H1 (cell line): ENCODE measurements around the gene INPP4A. TPM values are rescaled to one million over a fixed set of nuclear protein-coding genes. Genes with fewer than 3 reads are reported as not detected.

Source experiments
- CTCF ChIA-PET: fragments of 300-600 bp; sonication (Branson Sonifier 250); formaldehyde crosslinking; loops from one replicate; lab custom pipeline; 2021; ENCODE audit not compliant: partially characterized antibody; lab: Charles Lee
- POLR2A ChIA-PET: fragments of 300-600 bp; sonication (Branson Sonifier 250); formaldehyde crosslinking; loops from one replicate; lab custom pipeline; 2021; ENCODE audit warnings: inconsistent platforms; ENCODE audit not compliant: partially characterized antibody; lab: Charles Lee
- DNase-seq, 2 experiments: peaks; one replicate each; pipeline versions ENCODE4 v3.0.0 to v3.0.0-alpha.2; 2010 to 2022; ENCODE audit warnings: low spot score in 2 of 2, low read depth in 1 of 2, mixed read lengths in 1 of 2
- FAIRE-seq: peaks from 2 replicates; lab custom pipeline; 2011; peaks lifted over from hg19 to GRCh38; lab: Jason Lieb, UNC
- H2AFZ ChIP-seq: 2 replicates; pipeline ENCODE4 v1.8.1; 2012; ENCODE audit warnings: low read length, inconsistent platforms
- H2AK5ac ChIP-seq: 2 replicates; pipeline ENCODE4 v1.6.1; 2013; ENCODE audit warnings: low read depth, low read length
- H2BK120ac ChIP-seq: replicated peaks from 2 replicates; pipeline ENCODE3; 2013; ENCODE audit warnings: low read depth, low read length, inconsistent platforms
- H2BK12ac ChIP-seq: 2 replicates; pipeline ENCODE4 v1.6.1; 2013; ENCODE audit warnings: low read depth, low read length
- H2BK15ac ChIP-seq: 2 replicates; pipeline ENCODE4 v1.6.1; 2013; ENCODE audit warnings: low read length
- H2BK20ac ChIP-seq: 2 replicates; pipeline ENCODE4 v1.6.1; 2013; ENCODE audit warnings: low read length
- H2BK5ac ChIP-seq: 2 replicates; pipeline ENCODE4 v1.6.1; 2013; ENCODE audit warnings: low read depth, low read length
- H3K14ac ChIP-seq: 2 replicates; pipeline ENCODE4 v1.6.1; 2013; ENCODE audit warnings: inconsistent platforms; ENCODE audit not compliant: insufficient read length
- H3K18ac ChIP-seq: 2 replicates; pipeline ENCODE4 v1.6.1; 2013; ENCODE audit warnings: low read length; ENCODE audit errors: extremely low read depth
- H3K23ac ChIP-seq: 2 replicates; pipeline ENCODE4 v1.6.1; 2013; ENCODE audit warnings: inconsistent platforms; ENCODE audit not compliant: insufficient read length
- H3K23me2 ChIP-seq: 2 replicates; pipeline ENCODE4 v1.6.1; 2013; ENCODE audit warnings: low read depth, low read length
- H3K27ac ChIP-seq: 2 replicates; pipeline ENCODE4 v1.6.1; 2011; ENCODE audit warnings: low read depth, low read length, inconsistent platforms
- H3K27me3 ChIP-seq, 4 experiments: replicated peaks in 1 of 4; 1 replicate in 1 of 4; 2 replicates in 3 of 4; pipeline versions ENCODE4 v1.6.1 to v1.8.1; 2011 to 2013; ENCODE audit warnings: low read length in 3 of 4, mild to moderate bottlenecking in 3 of 4, inconsistent platforms in 2 of 4, mixed read lengths in 2 of 4, moderate library complexity in 1 of 4; ENCODE audit not compliant: control insufficient read depth in 3 of 4, insufficient read depth in 3 of 4; ENCODE audit errors: extremely low read depth in 1 of 4
- H3K36me3 ChIP-seq, 4 experiments: 2 replicates each; pipeline versions ENCODE4 v1.6.1 to v1.8.1; 2011 to 2013; ENCODE audit warnings: mild to moderate bottlenecking in 4 of 4, low read length in 3 of 4, moderate library complexity in 2 of 4, control low read depth in 1 of 4, inconsistent platforms in 1 of 4; ENCODE audit not compliant: insufficient read depth in 4 of 4, control insufficient read depth in 2 of 4
- H3K4ac ChIP-seq: replicated peaks from 2 replicates; pipeline ENCODE3; 2013; ENCODE audit warnings: low read length, low read depth, mixed read lengths, inconsistent platforms; ENCODE audit not compliant: insufficient read length
- H3K4me1 ChIP-seq, 4 experiments: replicated peaks in 1 of 4; 1 replicate in 1 of 4; 2 replicates in 3 of 4; pipeline versions ENCODE4 v1.6.1 to v1.8.1; 2011 to 2013; ENCODE audit warnings: low read length in 3 of 4, inconsistent platforms in 2 of 4, mixed read lengths in 1 of 4; ENCODE audit not compliant: insufficient read depth in 4 of 4, control insufficient read depth in 3 of 4
- H3K4me2 ChIP-seq, 2 experiments: 2 replicates each; pipeline versions ENCODE4 v1.6.1 to v1.8.1; 2011 to 2013; ENCODE audit warnings: low read depth in 2 of 2, low read length in 2 of 2, control low read depth in 1 of 2, inconsistent platforms in 1 of 2, mild to moderate bottlenecking in 1 of 2; ENCODE audit not compliant: insufficient read depth in 1 of 2
- H3K4me3 ChIP-seq, 4 experiments: fragments of 200-600, 300-600 bp in 1 of 4; sonication (generic), shearing (Covaris generic), sonication (Bioruptor Twin) in 1 of 4; 2 replicates each; pipeline versions ENCODE4 v1.5.1 to v1.8.1; 2011 to 2016; ENCODE audit warnings: low read length in 4 of 4, low read depth in 3 of 4, control low read depth in 2 of 4, inconsistent platforms in 2 of 4, mild to moderate bottlenecking in 2 of 4, mixed read lengths in 1 of 4, moderate library complexity in 1 of 4; ENCODE audit not compliant: insufficient read depth in 2 of 4; ENCODE audit errors: extremely low read depth in 1 of 4
- H3K56ac ChIP-seq: replicated peaks from 2 replicates; pipeline ENCODE3; 2013; ENCODE audit warnings: low read depth, mild to moderate bottlenecking, mixed read lengths, low read length, inconsistent platforms; ENCODE audit not compliant: insufficient read length
- H3K79me1 ChIP-seq: 2 replicates; pipeline ENCODE4 v1.6.1; 2013; ENCODE audit warnings: low read depth, low read length, control low read depth
- H3K79me2 ChIP-seq, 2 experiments: 2 replicates each; pipeline versions ENCODE4 v1.6.1 to v1.8.1; 2012 to 2013; ENCODE audit warnings: low read length in 2 of 2, mild to moderate bottlenecking in 2 of 2, inconsistent platforms in 1 of 2; ENCODE audit not compliant: insufficient read depth in 2 of 2, control insufficient read depth in 1 of 2
- H3K9ac ChIP-seq, 4 experiments: replicated peaks in 1 of 4; 1 replicate in 1 of 4; 2 replicates in 3 of 4; pipeline versions ENCODE4 v1.6.1 to v1.8.1; 2011 to 2013; ENCODE audit warnings: low read depth in 3 of 4, low read length in 3 of 4, control low read depth in 2 of 4, mild to moderate bottlenecking in 2 of 4, moderate library complexity in 2 of 4, inconsistent platforms in 1 of 4; ENCODE audit errors: extremely low read depth in 1 of 4
- H3K9me3 ChIP-seq, 2 experiments: 2 replicates each; pipeline versions ENCODE4 v1.6.1 to v1.8.1; 2012 to 2013; ENCODE audit warnings: mild to moderate bottlenecking in 2 of 2, moderate library complexity in 2 of 2, control low read depth in 1 of 2, inconsistent platforms in 1 of 2, low read depth in 1 of 2, low read length in 1 of 2, mixed read lengths in 1 of 2; ENCODE audit not compliant: insufficient read depth in 2 of 2
- H4K20me1 ChIP-seq, 2 experiments: replicated peaks in 1 of 2; 2 replicates each; pipeline versions ENCODE3 to v1.8.1; 2011 to 2013; ENCODE audit warnings: inconsistent platforms in 2 of 2, low read length in 2 of 2, mild to moderate bottlenecking in 1 of 2; ENCODE audit not compliant: insufficient read depth in 2 of 2, control insufficient read depth in 1 of 2
- H4K5ac ChIP-seq: 2 replicates; pipeline ENCODE4 v1.6.1; 2013; ENCODE audit warnings: low read length, low read depth, mixed read lengths, inconsistent platforms; ENCODE audit not compliant: insufficient read length
- H4K8ac ChIP-seq: 2 replicates; pipeline ENCODE4 v1.8.0; 2013; ENCODE audit warnings: mild to moderate bottlenecking, moderate library complexity, low read length, inconsistent platforms; ENCODE audit not compliant: insufficient read depth; ENCODE audit errors: extremely low read depth
- H4K91ac ChIP-seq: replicated peaks from 2 replicates; pipeline ENCODE3; 2013; ENCODE audit warnings: low read length, mixed read lengths, inconsistent platforms; ENCODE audit not compliant: insufficient read length
- CTBP2 ChIP-seq: IDR thresholded peaks from 2 replicates; pipeline ENCODE4 v1.7.0; 2011; ENCODE audit warnings: borderline replicate concordance, mild to moderate bottlenecking, moderate library complexity, mixed read lengths, low read length; ENCODE audit not compliant: insufficient read depth, insufficient read length
- RFX5 ChIP-seq: IDR thresholded peaks from 2 replicates; pipeline ENCODE4 v1.6.1; 2011; ENCODE audit warnings: low read depth, low read length, improper control_type of control experiment, borderline replicate concordance
- WGBS, 2 experiments: shearing (Covaris generic) in 1 of 2; methylation state at CpG; one replicate each; pipeline versions ENCODE4 v1.1.6 to v1.1.7; 2013 to 2015; ENCODE audit warnings: low lambda C conversion rate in 2 of 2, mixed read lengths in 2 of 2, inconsistent platforms in 1 of 2, low coverage in 1 of 2, missing lambda C conversion rate in 1 of 2; ENCODE audit not compliant: insufficient replicate concordance in 2 of 2, insufficient coverage in 1 of 2, insufficient read length in 1 of 2; ENCODE audit errors: extremely low coverage in 1 of 2, missing lambda C conversion rate in 1 of 2; 5-methylcytosine and 5-hydroxymethylcytosine counted together
- polyA plus RNA-seq, 7 experiments: library from polyadenylated mRNA; depleted of rRNA in 3 of 7; stranded (reverse) in 5 of 7; unstranded in 2 of 7; fragments of >200 nt in 5 of 7; fragments of 200-250 nt in 2 of 7; gene quantifications; 1 replicate in 5 of 7; 2 replicates in 1 of 7; 4 replicates in 1 of 7; pipeline versions ENCODE4 v1.2.1 to v1.2.3, GENCODE V29; 2011 to 2013; ENCODE audit warnings: missing spikeins in 2 of 7, mixed read lengths in 2 of 7
- total RNA-seq: library from RNA; stranded (reverse); fragmentation: NEBNext Ultra II Directional; extraction: Animal tissue kit (Norgen Biotek cat#: 25700); gene quantifications from 2 replicates; pipeline ENCODE4 v1.2.1, GENCODE V29; 2021

The INPP4A gene
- total and polyA plus RNA-seq, 2 of the 8 experiments (the other 6 are each of a cell fraction or from before 2014, with no cell fraction given) = 25.6 to 34.3 TPM

GRCh38 chr2:98514879-98515249 lies 70.2 kb downstream of the INPP4A start:
- Histone ChIP-seq H3K23me2 (peaks cover 2% of the 10 kb centered on the region; the same call in 1 of the 2 replicates), H2AK5ac (no peak overlapping the region), H2BK15ac (no peak overlapping the region), H3K56ac (no peak overlapping the region), H4K91ac (no peak overlapping the region), H3K79me1 (peaks cover 10% of the 10 kb centered on the region), H3K36me3 (peaks cover 0 to 3% (median 0%) of the 10 kb centered on the region in 4 experiments; a peak in 3 of 8 replicates), H3K4me3 (no peak overlapping the region), H3K23ac (no peak overlapping the region), H2AFZ (no peak overlapping the region), H3K27me3 (no peaks in the 10 kb centered on the region), H3K4ac (no peak overlapping the region), H3K4me1 (peaks cover 0 to 3% (median 0%) of the 10 kb centered on the region in 4 experiments; a peak in 3 of 7 replicates), H3K9me3 (no peaks in the 10 kb centered on the region), H2BK20ac (no peak overlapping the region), H2BK5ac (no peak overlapping the region), H3K9ac (no peak overlapping the region), H3K27ac (no peak overlapping the region), H3K14ac (no peak overlapping the region), H4K8ac (no peak overlapping the region), H3K4me2 (no peak overlapping the region), H2BK12ac (no peak overlapping the region), H3K79me2 (peaks cover 0 to 41% of the 10 kb centered on the region in 2 experiments; a peak in 2 of 4 replicates), H2BK120ac (no peak overlapping the region), H4K20me1 (peaks cover 4 to 7% of the 10 kb centered on the region in 2 experiments), H3K18ac (no peak overlapping the region), H4K5ac (no peak overlapping the region)
- POLR2A ChIA-PET = interaction anchor here (0.7 kb wide), 1 partner anchor 10 kb away, joined by 3 read pairs; no protein-coding TSS in a partner anchor
- DNase-seq (no peak), FAIRE-seq (no peak)
- WGBS, 2 experiments = 89% methylated on average over 4 of the region's 4 CpGs; no CpG with 5 or more reads in 1 of the 2 experiments
- no peak for TF ChIP-seq RFX5
- no peak for TF ChIP-seq CTBP2
- CTCF ChIA-PET = interaction anchor here (0.7 to 2.8 kb wide), 6 partner anchors 14 to 105 kb away, joined by 3 to 20 read pairs (median 3); no protein-coding TSS in a partner anchor
